SK-MEL-5 (cell line): Measurements from ENCODE around the gene CLMP. TPM values are rescaled to one million over a fixed set of nuclear protein-coding genes. Genes with fewer than 3 reads are reported as not detected.

Experiments used
- DNase-seq: peaks from one replicate; pipeline ENCODE4 v3.0.0-alpha.2; 2016; ENCODE audit warnings: low read depth, low spot score
- in situ Hi-C: cut with HindIII; loops from 2 replicates; pipeline ENCODE4 v1.10.0; 2016; ENCODE audit warnings: low sequenced_read_pairs, high pct_unique_total_duplicates, low pct_unique_long_range_greater_than_20kb
- total RNA-seq: library from RNA; depleted of rRNA; stranded (reverse); fragments of >200 nt; shearing (Covaris generic); gene quantifications from 2 replicates; pipeline ENCODE4 v1.2.3, GENCODE V29; 2014

The CLMP gene
- total RNA-seq, 1 experiment from 2014 or later, result not detected

- DNase-seq, result no peak
- in situ Hi-C loops, result no loop called here
Measured at GRCh38 chr11:123084454-123084853, 110.6 kb downstream of the CLMP start.

GRCh38 chr11:123083623-123084029 lies 111.4 kb downstream of the CLMP start:
- DNase-seq, result peak; percentile 53
- in situ Hi-C loops, result no loop called here

- in situ Hi-C loops, result no loop called here
- no peak for DNase-seq
Measured at GRCh38 chr11:123082977-123083376, 112.1 kb downstream of the CLMP start.

GRCh38 chr11:123080015-123080414 lies 115.0 kb downstream of the CLMP start:
- no peak for DNase-seq
- in situ Hi-C loops, result no loop called here

GRCh38 chr11:123076484-123076883 lies 118.6 kb downstream of the CLMP start:
- DNase-seq, result no peak
- in situ Hi-C loops, result no loop called here

GRCh38 chr11:123073343-123074057 lies 121.5 kb downstream of the CLMP start:
- no peak for DNase-seq
- in situ Hi-C loops, result no loop called here

- no peak for DNase-seq
- in situ Hi-C loops, result no loop called here
Measured at GRCh38 chr11:123072762-123073161, 122.3 kb downstream of the CLMP start.

- in situ Hi-C loops, result no loop called here
Measured at GRCh38 chr11:123072332-123072761, 122.7 kb downstream of the CLMP start.

GRCh38 chr11:123069908-123070821 lies 124.9 kb downstream of the CLMP start:
- no peak for DNase-seq
- in situ Hi-C loops, result no loop called here

More at GRCh38 chr11:123072332-123072761, 122.7 kb downstream of the CLMP start:
- no peak for DNase-seq

- no peak for DNase-seq
- in situ Hi-C loops, result no loop called here
Measured at GRCh38 chr11:123065621-123066020, 129.4 kb downstream of the CLMP start.

- in situ Hi-C loops, result no loop called here
- no peak for DNase-seq
Measured at GRCh38 chr11:123063826-123064657, 131.0 kb downstream of the CLMP start.

- in situ Hi-C loops, result no loop called here
- DNase-seq, result peak; percentile 67
Measured at GRCh38 chr11:123062892-123063825, 131.9 kb downstream of the CLMP start.

- peak; percentile 96 for DNase-seq
- in situ Hi-C loops, result no loop called here
Measured at GRCh38 chr11:123062158-123062891, 132.7 kb downstream of the CLMP start.

GRCh38 chr11:123061403-123062157 lies 133.5 kb downstream of the CLMP start, which contains the start of gene HSPA8:
TSS of gene HSPA8 (minus strand) at chr11:123062136. CDS start at chr11:123061324, 812 bp downstream.
- in situ Hi-C loops, result no loop called here
- peak; percentile 74 for DNase-seq

GRCh38 chr11:123060277-123061000 lies 134.6 kb downstream of the CLMP start:
- no peak for DNase-seq
- in situ Hi-C loops, result no loop called here
